GM21576 (cell line): Measurements from ENCODE around the gene GMNN.
"Not testable (repeated sequence)": the region's sequence is repeated elsewhere in the genome, so short reads cannot be mapped to it uniquely, and the experiment has no call there.

Source experiments
- ATAC-seq: cut with Tn5 transposase; IDR thresholded peaks from one replicate; pipeline ENCODE4 v1.9.1; 2021; ENCODE audit warnings: mild to moderate bottlenecking, moderate library complexity; ENCODE audit not compliant: unreplicated experiment

The GMNN gene

GRCh38 chr6:24774696-24775519, at the start of gene GMNN:
Gene GMNN (plus strand): TSS chr6:24774937. CDS start chr6:24777247, 2,310 bp downstream.
- peak; percentile 86 for ATAC-seq

- not testable (repeated sequence) for ATAC-seq
Measured at GRCh38 chr6:24730653-24731052, 44.1 kb upstream of the GMNN start.

- not testable (repeated sequence) for ATAC-seq
Measured at GRCh38 chr6:24731456-24732134, 43.1 kb upstream of the GMNN start.

- no peak for ATAC-seq
Measured at GRCh38 chr6:24734166-24734565, 40.6 kb upstream of the GMNN start.

GRCh38 chr6:24734710-24735109, 40.0 kb upstream of the GMNN start:
- not testable (repeated sequence) for ATAC-seq

GRCh38 chr6:24738741-24739140, 36.0 kb upstream of the GMNN start:
- ATAC-seq, result no peak

GRCh38 chr6:24740861-24741260, 33.9 kb upstream of the GMNN start:
- no peak for ATAC-seq

- ATAC-seq, result no peak
Measured at GRCh38 chr6:24742216-24742738, 32.5 kb upstream of the GMNN start.

- peak; percentile 82 for ATAC-seq
Measured at GRCh38 chr6:24743265-24743943, 31.3 kb upstream of the GMNN start.

GRCh38 chr6:24743944-24744335, 30.8 kb upstream of the GMNN start:
- no peak for ATAC-seq

GRCh38 chr6:24744911-24745310, 29.8 kb upstream of the GMNN start:
- no peak for ATAC-seq

GRCh38 chr6:24749297-24749696, 25.4 kb upstream of the GMNN start:
- no peak for ATAC-seq

GRCh38 chr6:24750878-24751277, 23.9 kb upstream of the GMNN start:
- ATAC-seq, result not testable (repeated sequence)

GRCh38 chr6:24752503-24752902, 22.2 kb upstream of the GMNN start:
- no peak for ATAC-seq

GRCh38 chr6:24752917-24753492, 21.7 kb upstream of the GMNN start:
- ATAC-seq, result no peak

- ATAC-seq, result no peak
Measured at GRCh38 chr6:24753545-24753944, 21.2 kb upstream of the GMNN start.

GRCh38 chr6:24754378-24754777, 20.4 kb upstream of the GMNN start:
- ATAC-seq, result not testable (repeated sequence)

- ATAC-seq, result no peak
Measured at GRCh38 chr6:24755279-24755678, 19.5 kb upstream of the GMNN start.

- ATAC-seq, result no peak
Measured at GRCh38 chr6:24757611-24758010, 17.1 kb upstream of the GMNN start.

- ATAC-seq, result no peak
Measured at GRCh38 chr6:24759718-24760117, 15.0 kb upstream of the GMNN start.

GRCh38 chr6:24760210-24760609, 14.5 kb upstream of the GMNN start:
- ATAC-seq, result no peak
